Measurements from ENCODE around the gene EFCC1. TPM values are rescaled to one million over a fixed set of nuclear protein-coding genes. Genes with fewer than 3 reads are reported as not detected.

Gene EFCC1
- total RNA-seq, 1 experiment from 2014 or later = 1.0 TPM

GRCh38 chr3:129016356-129016719, 15.2 kb downstream of the EFCC1 start:
- no peaks in the 10 kb centered on the region for H3K36me3 ChIP-seq (ENCODE audit: control insufficient read depth in 1 of 2, insufficient read depth in 2 of 2, low read length in 2 of 2)
- H3K9me2 ChIP-seq (ENCODE audit: insufficient read depth) = no peaks in the 10 kb centered on the region
- H3K27me3 ChIP-seq (ENCODE audit: insufficient read depth, low read length) = no peaks in the 10 kb centered on the region
- DNase-seq (ENCODE audit: low read depth, low spot score) (no peak), ATAC-seq (peak; percentile 89)
- no peaks in the 10 kb centered on the region for H3K79me2 ChIP-seq (ENCODE audit: insufficient read depth, low read length)
- no TSS peak for BruUV-seq (replicated peaks)
- H3K9me3 ChIP-seq (ENCODE audit: control insufficient read depth in 1 of 2, insufficient read depth in 1 of 2, low read depth in 1 of 2, low read length in 2 of 2) = no peaks in the 10 kb centered on the region
- ChIA-PET RAD21 (ENCODE audit: low non-redundant PET in 1 of 2, low total read pairs in 2 of 2, uncharacterized antibody in 2 of 2, unreplicated experiment in 2 of 2) (interaction anchor here (1.1 to 1.7 kb wide), 3 partner anchors 13 to 90 kb away, joined by 4 to 6 read pairs (median 5); no protein-coding TSS in a partner anchor), CTCF (interaction anchor here (0.7 to 2.8 kb wide), 12 partner anchors 9 to 233 kb away, joined by 3 to 27 read pairs (median 4); partner anchors contain the start of genes CFAP92, COPG1 and RAB43), POLR2A (interaction anchor here (1.3 to 1.5 kb wide), 2 partner anchors 11 to 12 kb away, joined by 3 to 5 read pairs; no protein-coding TSS in a partner anchor)
- no peak overlapping the region for H3K27ac ChIP-seq (ENCODE audit: low read depth, low read length)
- no peaks in the 10 kb centered on the region for H4K20me1 ChIP-seq (ENCODE audit: insufficient read depth)
- no peak overlapping the region for H3K9ac ChIP-seq (ENCODE audit: low read length)
- no peak overlapping the region for H3K4me3 ChIP-seq (replicated peaks in 1 of 2; ENCODE audit: low read depth in 1 of 2, low read length in 2 of 2)
- peaks cover 19 to 25% of the 10 kb centered on the region in 2 experiments for H3K4me1 ChIP-seq (ENCODE audit: control insufficient read depth in 1 of 2, insufficient read depth in 2 of 2, low read length in 2 of 2)
- intact Hi-C loops (cut with micrococcal nuclease) = no loop called here
- peak overlapping the region; percentile 33 for H3K4me2 ChIP-seq (ENCODE audit: low read length)
- no peak for TF ChIP-seq ZNF274 (IDR thresholded peaks at IDR 0.05; ENCODE audit: low read depth, low read length)
- no peak for TF ChIP-seq CEBPB (IDR thresholded peaks at IDR 0.05; ENCODE audit: low read depth)
- TF ChIP-seq REST (IDR thresholded peaks at IDR 0.05; ENCODE audit: low read depth) = no peak
- TF ChIP-seq CTCF (IDR thresholded peaks at IDR 0.05 in 2 of 3, conservative IDR thresholded peaks at IDR 0.05 in 1 of 3; ENCODE audit: borderline replicate concordance in 1 of 3, insufficient read depth in 1 of 3, low read depth in 2 of 3, low read length in 2 of 3) = peak; percentile 10 to 46 (median 44); a peak in 3 of 6 replicates
- TF ChIP-seq ZFX (IDR thresholded peaks at IDR 0.05) = no peak
- H2AFZ ChIP-seq (ENCODE audit: low read depth, low read length, poor library complexity, severe bottlenecking) = no peak overlapping the region
